Trophoblast cell (in vitro differentiated cells and primary cell): ENCODE data around the gene HIGD2A.

Experiments used
- DNase-seq, 2 donors: peaks; one replicate each; pipeline ENCODE4 v3.0.0-alpha.2; 2016
- H2AFZ ChIP-seq: 2 replicates; pipeline ENCODE4 v1.6.1; 2013; ENCODE audit warnings: low read length, moderate library complexity, mild to moderate bottlenecking; ENCODE audit not compliant: insufficient read depth, poor library complexity
- H2AK5ac ChIP-seq: 2 replicates; pipeline ENCODE4 v1.6.1; 2013; ENCODE audit warnings: mild to moderate bottlenecking, low read length
- H2BK120ac ChIP-seq: 2 replicates; pipeline ENCODE4 v1.6.1; 2013; ENCODE audit warnings: low read length, mild to moderate bottlenecking, moderate library complexity; ENCODE audit not compliant: insufficient read depth, poor library complexity
- H2BK12ac ChIP-seq: 2 replicates; pipeline ENCODE4 v1.6.1; 2013; ENCODE audit warnings: mild to moderate bottlenecking, low read length, moderate library complexity
- H2BK5ac ChIP-seq: 2 replicates; pipeline ENCODE4 v1.6.1; 2013; ENCODE audit warnings: low read length, low read depth, moderate library complexity, mild to moderate bottlenecking; ENCODE audit not compliant: poor library complexity
- H3K14ac ChIP-seq: 2 replicates; pipeline ENCODE4 v1.6.1; 2013; ENCODE audit warnings: mild to moderate bottlenecking, low read length
- H3K18ac ChIP-seq: 2 replicates; pipeline ENCODE4 v1.6.1; 2013; ENCODE audit warnings: mild to moderate bottlenecking, low read length
- H3K23ac ChIP-seq: 2 replicates; pipeline ENCODE4 v1.6.1; 2013; ENCODE audit warnings: low read length
- H3K27ac ChIP-seq: 2 replicates; pipeline ENCODE4 v1.5.1; 2013; ENCODE audit warnings: low read depth, mild to moderate bottlenecking, inconsistent platforms, low read length, moderate library complexity
- H3K27me3 ChIP-seq: 2 replicates; pipeline ENCODE4 v1.6.1; 2013; ENCODE audit warnings: inconsistent platforms, mild to moderate bottlenecking, low read length, moderate library complexity; ENCODE audit not compliant: insufficient read depth
- H3K36me3 ChIP-seq, 2 experiments: 1 replicate in 1 of 2; 2 replicates in 1 of 2; pipeline ENCODE4 v1.6.1; 2013; ENCODE audit warnings: low read length in 2 of 2, mild to moderate bottlenecking in 2 of 2, moderate library complexity in 1 of 2; ENCODE audit not compliant: insufficient read depth in 2 of 2, control insufficient read depth in 1 of 2
- H3K4ac ChIP-seq: 2 replicates; pipeline ENCODE4 v1.6.1; 2013; ENCODE audit warnings: low read depth, mild to moderate bottlenecking, low read length, moderate library complexity
- H3K4me1 ChIP-seq, 2 experiments: 1 replicate in 1 of 2; 2 replicates in 1 of 2; pipeline ENCODE4 v1.6.1; 2013; ENCODE audit warnings: low read length in 2 of 2, mild to moderate bottlenecking in 2 of 2, moderate library complexity in 1 of 2; ENCODE audit not compliant: insufficient read depth in 2 of 2, control insufficient read depth in 1 of 2
- H3K4me2 ChIP-seq: 2 replicates; pipeline ENCODE4 v1.6.1; 2013; ENCODE audit warnings: inconsistent platforms, mild to moderate bottlenecking, low read length, moderate library complexity
- H3K4me3 ChIP-seq: 2 replicates; pipeline ENCODE4 v1.5.1; 2013; ENCODE audit warnings: mild to moderate bottlenecking, low read depth, low read length, inconsistent platforms
- H3K79me1 ChIP-seq: one replicate; pipeline ENCODE4 v1.6.1; 2013; ENCODE audit warnings: low read length
- H3K79me2 ChIP-seq: 2 replicates; pipeline ENCODE4 v1.6.1; 2013; ENCODE audit warnings: low read length, mild to moderate bottlenecking; ENCODE audit not compliant: control insufficient read depth, insufficient read depth, poor library complexity
- H3K9ac ChIP-seq: 2 replicates; pipeline ENCODE4 v1.6.1; 2013; ENCODE audit warnings: mild to moderate bottlenecking, low read length
- H3K9me3 ChIP-seq: 2 replicates; pipeline ENCODE4 v1.6.1; 2013; ENCODE audit warnings: low read depth, mild to moderate bottlenecking, control low read depth, inconsistent platforms, low read length; ENCODE audit not compliant: insufficient read depth
- H4K12ac ChIP-seq: 2 replicates; pipeline ENCODE4 v1.6.1; 2013; ENCODE audit warnings: low read depth, mild to moderate bottlenecking, low read length, moderate library complexity
- H4K8ac ChIP-seq: 2 replicates; pipeline ENCODE4 v1.6.1; 2013; ENCODE audit warnings: low read depth, mild to moderate bottlenecking, low read length, moderate library complexity
- H4K91ac ChIP-seq: one replicate; pipeline ENCODE4 v1.6.1; 2013; ENCODE audit warnings: low read depth, mild to moderate bottlenecking, low read length, moderate library complexity
- WGBS: extraction: QIAGEN DNeasy Blood & Tissue Kit; methylation state at CpG from one replicate; pipeline ENCODE4 v1.1.7; 2013; ENCODE audit warnings: missing lambda C conversion rate; ENCODE audit not compliant: insufficient read length, insufficient coverage; ENCODE audit errors: extremely low coverage; 5-methylcytosine and 5-hydroxymethylcytosine counted together

HIGD2A gene

GRCh38 chr5:176425138-176425537, 36.6 kb downstream of the HIGD2A start:
- H3K9ac ChIP-seq: no peak overlapping the region
- no peaks in the 10 kb centered on the region for H3K9me3 ChIP-seq
- peak in 1 of 2 donors; percentile 68 for DNase-seq
- H3K36me3 ChIP-seq: no peaks in the 10 kb centered on the region
- no peak overlapping the region for H2AK5ac ChIP-seq
- no peak overlapping the region for H3K23ac ChIP-seq
- H3K18ac ChIP-seq: no peak overlapping the region
- no peak overlapping the region for H3K14ac ChIP-seq
- no peaks in the 10 kb centered on the region for H3K79me2 ChIP-seq
- H2BK5ac ChIP-seq: no peak overlapping the region
- H3K27ac ChIP-seq: no peak overlapping the region
- no peak overlapping the region for H2BK120ac ChIP-seq
- H3K27me3 ChIP-seq: no peaks in the 10 kb centered on the region
- whole genome bisulfite sequencing: no CpG with 5 or more reads among the region's 1 CpG
- H4K12ac ChIP-seq: no peak overlapping the region
- no peak overlapping the region for H4K91ac ChIP-seq
- H3K4me2 ChIP-seq: no peak overlapping the region
- H4K8ac ChIP-seq: no peak overlapping the region
- H3K4me3 ChIP-seq: no peak overlapping the region
- no peaks in the 10 kb centered on the region for H3K4me1 ChIP-seq
- H3K4ac ChIP-seq: no peak overlapping the region
- no peak overlapping the region for H2AFZ ChIP-seq
- H3K79me1 ChIP-seq: no peaks in the 10 kb centered on the region
- H2BK12ac ChIP-seq: no peak overlapping the region

DNA sequence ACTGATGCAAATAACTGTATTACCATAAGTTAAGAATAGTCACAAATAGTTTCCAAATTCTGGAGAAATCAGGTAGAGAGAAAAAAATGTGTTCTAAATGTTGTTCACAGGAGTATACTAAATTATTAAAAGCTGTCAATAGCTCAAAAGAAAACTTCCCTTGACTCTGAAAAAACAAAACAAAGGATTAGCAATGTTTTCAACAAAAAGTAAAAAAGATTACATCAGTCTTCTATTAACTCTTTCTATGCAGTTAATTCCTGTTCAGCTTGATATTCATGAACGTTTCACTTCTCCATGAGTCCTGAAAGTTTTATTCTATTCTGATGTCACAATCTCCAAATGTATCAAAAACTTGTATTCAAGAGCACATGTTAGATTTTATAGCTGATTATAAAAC, 37.2 kb downstream of the HIGD2A start:
- no peak overlapping the region for H3K14ac ChIP-seq
- DNase-seq: no peak
- H4K12ac ChIP-seq: no peak overlapping the region
- no peak overlapping the region for H3K9ac ChIP-seq
- no peaks in the 10 kb centered on the region for H3K79me2 ChIP-seq
- H3K4me1 ChIP-seq: no peaks in the 10 kb centered on the region
- H3K36me3 ChIP-seq: no peaks in the 10 kb centered on the region
- H3K79me1 ChIP-seq: no peaks in the 10 kb centered on the region
- H3K18ac ChIP-seq: no peak overlapping the region
- H3K4me3 ChIP-seq: no peak overlapping the region
- no peak overlapping the region for H3K23ac ChIP-seq
- WGBS: no CpG with 5 or more reads among the region's 1 CpG
- no peak overlapping the region for H2BK12ac ChIP-seq
- no peak overlapping the region for H4K91ac ChIP-seq
- H3K27me3 ChIP-seq: no peaks in the 10 kb centered on the region
- H2AFZ ChIP-seq: no peak overlapping the region
- no peak overlapping the region for H3K27ac ChIP-seq
- no peak overlapping the region for H3K4ac ChIP-seq
- no peak overlapping the region for H2BK120ac ChIP-seq
- no peak overlapping the region for H2BK5ac ChIP-seq
- H3K9me3 ChIP-seq: no peaks in the 10 kb centered on the region
- no peak overlapping the region for H2AK5ac ChIP-seq
- no peak overlapping the region for H3K4me2 ChIP-seq
- no peak overlapping the region for H4K8ac ChIP-seq

DNA sequence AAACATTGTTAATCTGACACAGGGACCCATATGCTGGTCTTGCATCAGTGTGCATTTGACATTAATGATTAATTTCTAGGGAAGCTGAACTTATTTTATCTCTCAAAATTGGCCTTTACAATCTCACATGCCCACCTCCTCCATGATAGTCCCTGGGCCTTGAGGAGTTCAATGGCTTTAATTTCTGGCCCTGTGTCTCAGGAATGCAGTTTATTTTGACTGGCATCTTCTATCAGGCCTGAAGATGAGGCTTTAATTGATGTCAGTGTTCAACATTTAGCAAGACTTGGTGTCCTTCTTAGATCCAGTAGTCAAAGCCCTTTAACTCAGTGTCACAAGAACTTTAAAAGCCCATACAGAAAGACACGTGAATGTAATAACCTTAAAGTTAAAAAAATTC, 38.3 kb downstream of the HIGD2A start:
- no peak overlapping the region for H4K8ac ChIP-seq
- no peak overlapping the region for H4K91ac ChIP-seq
- H3K36me3 ChIP-seq: no peaks in the 10 kb centered on the region
- no peak overlapping the region for H3K23ac ChIP-seq
- H3K9ac ChIP-seq: no peak overlapping the region
- no peaks in the 10 kb centered on the region for H3K79me2 ChIP-seq
- H4K12ac ChIP-seq: no peak overlapping the region
- H3K18ac ChIP-seq: no peak overlapping the region
- no peak overlapping the region for H3K27ac ChIP-seq
- H2AFZ ChIP-seq: no peak overlapping the region
- WGBS: no CpG with 5 or more reads among the region's 1 CpG
- H2AK5ac ChIP-seq: no peak overlapping the region
- H3K9me3 ChIP-seq: no peaks in the 10 kb centered on the region
- no peak overlapping the region for H3K4me2 ChIP-seq
- H3K4me1 ChIP-seq: no peaks in the 10 kb centered on the region
- H3K14ac ChIP-seq: no peak overlapping the region
- DNase-seq: no peak
- H2BK5ac ChIP-seq: no peak overlapping the region
- no peak overlapping the region for H3K4ac ChIP-seq
- H3K4me3 ChIP-seq: no peak overlapping the region
- no peaks in the 10 kb centered on the region for H3K79me1 ChIP-seq
- no peaks in the 10 kb centered on the region for H3K27me3 ChIP-seq
- no peak overlapping the region for H2BK12ac ChIP-seq
- H2BK120ac ChIP-seq: no peak overlapping the region

- Histone ChIP-seq H2BK120ac (no peak overlapping the region), H3K4me1 (no peaks in the 10 kb centered on the region), H2AFZ (no peak overlapping the region), H4K12ac (no peak overlapping the region), H2BK12ac (no peak overlapping the region), H3K9me3 (peaks cover 2% of the 10 kb centered on the region), H3K18ac (no peak overlapping the region), H3K9ac (no peak overlapping the region), H3K27me3 (no peaks in the 10 kb centered on the region), H3K14ac (no peak overlapping the region), H4K91ac (no peak overlapping the region), H3K79me1 (no peaks in the 10 kb centered on the region), H3K4ac (no peak overlapping the region), H4K8ac (no peak overlapping the region), H2AK5ac (no peak overlapping the region), H2BK5ac (no peak overlapping the region), H3K4me3 (no peak overlapping the region), H3K36me3 (no peaks in the 10 kb centered on the region), H3K79me2 (no peaks in the 10 kb centered on the region), H3K23ac (no peak overlapping the region), H3K27ac (no peak overlapping the region), H3K4me2 (no peak overlapping the region)
- WGBS: no CpG with 5 or more reads among the region's 4 CpGs
- no peak for DNase-seq
These were observed 39.4 kb downstream of the HIGD2A start for GRCh38 chr5:176427971-176428370.
